ENCODE results near the gene FYCO1.

The FYCO1 gene

DNA sequence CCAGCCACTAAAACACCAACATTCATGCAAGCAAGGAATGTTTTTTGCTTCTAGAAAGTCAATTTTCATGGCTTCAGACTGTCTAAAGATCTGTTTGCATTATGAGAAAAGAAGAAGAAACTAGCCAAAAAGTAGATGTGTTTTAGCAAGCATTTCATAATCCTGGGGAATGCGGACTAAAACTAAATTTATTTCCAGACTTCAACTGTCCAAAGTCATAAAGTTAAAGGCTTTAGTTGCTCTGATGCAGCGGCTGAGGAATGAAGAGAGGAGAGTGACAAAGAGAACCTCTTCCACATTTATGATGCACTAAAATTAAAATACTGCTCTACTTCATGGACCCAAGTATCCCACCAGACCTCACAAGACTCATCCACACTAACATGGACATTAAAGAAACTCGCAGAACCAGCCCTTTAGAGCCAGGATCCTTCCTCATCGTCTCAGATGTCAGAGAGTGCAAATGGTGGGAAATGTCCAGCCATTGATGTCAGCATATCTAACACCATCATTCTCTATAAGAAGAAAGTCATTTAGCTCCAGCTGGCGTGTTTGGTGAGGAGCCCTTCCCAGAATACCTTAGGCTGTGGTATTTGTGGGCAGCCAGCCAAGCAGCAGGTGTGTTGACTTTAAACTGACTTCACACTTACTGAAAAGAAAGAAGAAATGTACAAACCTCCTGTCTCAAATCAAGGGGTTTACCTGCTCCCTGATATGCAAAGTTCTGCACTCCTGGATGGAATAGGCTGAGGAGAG is 17.4 kb downstream of the FYCO1 start:
- no peak overlapping the region for H3K4me3 ChIP-seq (ENCODE audit: low read depth, low read length)
- no peak for TF ChIP-seq CTCF (IDR thresholded peaks at IDR 0.05; ENCODE audit: low read depth, low read length)
- in situ Hi-C loops (cut with HindIII; ENCODE audit: low sequenced_read_pairs): no loop called here
- no peak for DNase-seq (ENCODE audit: low read depth, low spot score)

GRCh38 chr3:45976191-45977091 is 19.2 kb downstream of the FYCO1 start:
- TF ChIP-seq CTCF (IDR thresholded peaks at IDR 0.05; ENCODE audit: low read depth, low read length): no peak

DNA sequence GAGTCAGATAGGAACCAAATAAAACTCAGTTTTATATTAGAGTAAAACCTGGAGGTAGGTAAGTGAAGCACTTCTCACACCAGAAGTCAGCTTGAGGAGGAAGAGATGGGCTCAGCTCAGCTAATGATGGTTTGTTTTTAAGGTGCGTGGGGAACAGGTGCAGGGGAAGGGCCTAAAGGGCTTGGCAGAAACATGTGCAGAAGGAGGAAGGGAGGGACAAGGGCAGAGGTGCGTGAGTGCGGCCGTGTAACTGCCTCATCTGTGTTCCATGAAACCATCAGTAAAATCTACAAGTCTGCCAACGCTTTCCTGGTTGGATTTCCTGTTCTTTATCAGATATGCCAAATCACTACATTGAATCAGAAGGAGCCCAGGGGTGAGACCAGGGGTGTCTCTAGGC is 19.9 kb downstream of the FYCO1 start:
- no peak for DNase-seq (ENCODE audit: low read depth, low spot score)
- in situ Hi-C loops (cut with HindIII; ENCODE audit: low sequenced_read_pairs): no loop called here
- H3K4me3 ChIP-seq (ENCODE audit: low read depth, low read length): no peak overlapping the region
- TF ChIP-seq CTCF (IDR thresholded peaks at IDR 0.05; ENCODE audit: low read depth, low read length): no peak

More at GRCh38 chr3:45976191-45977091, 19.2 kb downstream of the FYCO1 start:
- in situ Hi-C loops (cut with HindIII; ENCODE audit: low sequenced_read_pairs): no loop called here
- H3K4me3 ChIP-seq (ENCODE audit: low read depth, low read length): no peak overlapping the region
- DNase-seq (ENCODE audit: low read depth, low spot score): no peak

DNA sequence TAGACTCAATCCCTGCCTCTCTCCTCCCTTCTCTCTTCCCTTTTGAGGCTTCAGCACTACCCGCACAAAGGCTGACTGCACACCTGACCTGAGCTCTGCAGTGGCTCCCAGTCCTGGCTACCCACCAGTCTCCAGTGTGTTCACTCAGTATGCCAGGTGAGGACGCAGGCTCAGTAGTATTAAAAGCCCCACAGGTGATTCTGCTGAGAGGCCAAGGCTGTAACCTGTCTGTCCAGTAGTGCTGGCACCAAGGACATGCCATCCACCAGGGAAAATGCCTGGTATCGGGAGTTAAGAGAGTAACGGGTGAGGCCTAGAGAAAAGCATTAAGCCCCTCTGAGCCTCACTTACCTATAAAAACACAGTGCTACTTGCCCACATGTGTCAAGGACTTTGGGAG is 20.9 kb downstream of the FYCO1 start:
- in situ Hi-C loops (cut with HindIII; ENCODE audit: low sequenced_read_pairs): no loop called here
- TF ChIP-seq CTCF (IDR thresholded peaks at IDR 0.05; ENCODE audit: low read depth, low read length): no peak
- DNase-seq (ENCODE audit: low read depth, low spot score): no peak
- H3K4me3 ChIP-seq (ENCODE audit: low read depth, low read length): no peak overlapping the region

- no peak overlapping the region for H3K4me3 ChIP-seq (ENCODE audit: low read depth, low read length)
- DNase-seq (ENCODE audit: low read depth, low spot score): peak; percentile 94
- TF ChIP-seq CTCF (IDR thresholded peaks at IDR 0.05; ENCODE audit: low read depth, low read length): no peak
- in situ Hi-C loops (cut with HindIII; ENCODE audit: low sequenced_read_pairs): no loop called here
Measured at GRCh38 chr3:45972534-45973402, 22.9 kb downstream of the FYCO1 start.

GRCh38 chr3:45969953-45970352 is 25.7 kb downstream of the FYCO1 start:
- DNase-seq (ENCODE audit: low read depth, low spot score): no peak
- in situ Hi-C loops (cut with HindIII; ENCODE audit: low sequenced_read_pairs): no loop called here
- TF ChIP-seq CTCF (IDR thresholded peaks at IDR 0.05; ENCODE audit: low read depth, low read length): no peak
- H3K4me3 ChIP-seq (ENCODE audit: low read depth, low read length): no peak overlapping the region

Measured in astrocyte of the spinal cord (primary cell).